ENCODE data around the gene HOXD3. TPM values are rescaled to one million over a fixed set of nuclear protein-coding genes. Genes with fewer than 3 reads are reported as not detected.
A peak's percentile ranks its signal among the peaks of the same experiment; 100 is the strongest.

The HOXD3 gene
- total RNA-seq, 2 experiments from 2014 or later: not detected

GRCh38 chr2:176148751-176149421, 8.2 kb upstream of the HOXD3 start:
- Mint-ChIP-seq H3K9me3 (no peaks in the 10 kb centered on the region), H3K36me3 (no peaks in the 10 kb centered on the region), H3K4me1 (peaks cover 6% of the 10 kb centered on the region), H3K4me3 (no peak overlapping the region), H3K27me3 (peaks cover 94% of the 10 kb centered on the region), H3K27ac (no peak overlapping the region)
- DNase-seq: no peak

GRCh38 chr2:176149481-176149938, 7.6 kb upstream of the HOXD3 start:
- Mint-ChIP-seq H3K36me3 (no peaks in the 10 kb centered on the region), H3K27me3 (peaks cover 97% of the 10 kb centered on the region), H3K4me1 (peaks cover 6% of the 10 kb centered on the region), H3K27ac (no peak overlapping the region), H3K9me3 (no peaks in the 10 kb centered on the region), H3K4me3 (no peak overlapping the region)
- DNase-seq: no peak

GRCh38 chr2:176149939-176150583, 7.0 kb upstream of the HOXD3 start:
- no peak overlapping the region for H3K27ac Mint-ChIP-seq
- H3K4me3 Mint-ChIP-seq: no peak overlapping the region
- H3K36me3 Mint-ChIP-seq: no peaks in the 10 kb centered on the region
- no peaks in the 10 kb centered on the region for H3K9me3 Mint-ChIP-seq
- peaks cover 98% of the 10 kb centered on the region for H3K27me3 Mint-ChIP-seq
- H3K4me1 Mint-ChIP-seq: peaks cover 6% of the 10 kb centered on the region
- no peak for DNase-seq

- no peak for DNase-seq
- Mint-ChIP-seq H3K36me3 (no peaks in the 10 kb centered on the region), H3K27me3 (peaks cover 98% of the 10 kb centered on the region), H3K9me3 (no peaks in the 10 kb centered on the region), H3K4me1 (peaks cover 6% of the 10 kb centered on the region), H3K4me3 (no peak overlapping the region), H3K27ac (no peak overlapping the region)
Observed at GRCh38 chr2:176150584-176151441, 6.3 kb upstream of the HOXD3 start.

- peaks cover 98% of the 10 kb centered on the region for H3K27me3 Mint-ChIP-seq
- no peak for DNase-seq
- H3K27ac Mint-ChIP-seq: no peak within 1 kb of the TSS
- no peaks in the 10 kb centered on the region for H3K9me3 Mint-ChIP-seq
- H3K36me3 Mint-ChIP-seq: no peaks in the 10 kb centered on the region
- H3K4me1 Mint-ChIP-seq: peaks cover 6% of the 10 kb centered on the region
- H3K4me3 Mint-ChIP-seq: peak within 1 kb of the TSS; percentile 40
Observed at GRCh38 chr2:176151442-176152287, 5.4 kb upstream of the HOXD3 start, which contains the start of gene HOXD4. Gene HOXD4, plus strand, starts transcription at chr2:176151550. Its CDS starts 84 bp downstream, at chr2:176151634.

GRCh38 chr2:176152350-176153181, 4.5 kb upstream of the HOXD3 start:
- peaks cover 8% of the 10 kb centered on the region for H3K4me1 Mint-ChIP-seq
- no peaks in the 10 kb centered on the region for H3K9me3 Mint-ChIP-seq
- H3K36me3 Mint-ChIP-seq: no peaks in the 10 kb centered on the region
- peaks cover 94% of the 10 kb centered on the region for H3K27me3 Mint-ChIP-seq
- no peak overlapping the region for H3K27ac Mint-ChIP-seq
- H3K4me3 Mint-ChIP-seq: no peak overlapping the region
- no peak for DNase-seq

- H3K36me3 Mint-ChIP-seq: no peaks in the 10 kb centered on the region
- no peak overlapping the region for H3K27ac Mint-ChIP-seq
- H3K27me3 Mint-ChIP-seq: peaks cover 94% of the 10 kb centered on the region
- H3K9me3 Mint-ChIP-seq: no peaks in the 10 kb centered on the region
- no peak for DNase-seq
- H3K4me3 Mint-ChIP-seq: no peak overlapping the region
- peaks cover 13% of the 10 kb centered on the region for H3K4me1 Mint-ChIP-seq
Observed at GRCh38 chr2:176154576-176155252, 2.4 kb upstream of the HOXD3 start.

- no peak overlapping the region for H3K4me3 Mint-ChIP-seq
- peaks cover 13% of the 10 kb centered on the region for H3K4me1 Mint-ChIP-seq
- no peaks in the 10 kb centered on the region for H3K36me3 Mint-ChIP-seq
- no peaks in the 10 kb centered on the region for H3K9me3 Mint-ChIP-seq
- no peak overlapping the region for H3K27ac Mint-ChIP-seq
- DNase-seq: no peak
- peaks cover 93% of the 10 kb centered on the region for H3K27me3 Mint-ChIP-seq
Observed at GRCh38 chr2:176155356-176156044, 1.6 kb upstream of the HOXD3 start.

- no peaks in the 10 kb centered on the region for H3K36me3 Mint-ChIP-seq
- no peak overlapping the region for H3K27ac Mint-ChIP-seq
- H3K4me1 Mint-ChIP-seq: peaks cover 17% of the 10 kb centered on the region
- H3K27me3 Mint-ChIP-seq: peaks cover 93% of the 10 kb centered on the region
- no peak overlapping the region for H3K4me3 Mint-ChIP-seq
- no peak for DNase-seq
- no peaks in the 10 kb centered on the region for H3K9me3 Mint-ChIP-seq
Observed at GRCh38 chr2:176156301-176156806, 753 bp upstream of the HOXD3 start.

GRCh38 chr2:176157499-176158185, 535 bp downstream of the HOXD3 start:
- Mint-ChIP-seq H3K4me1 (peaks cover 18% of the 10 kb centered on the region), H3K27ac (no peak overlapping the region), H3K4me3 (peak overlapping the region; percentile 54), H3K27me3 (peaks cover 93% of the 10 kb centered on the region), H3K36me3 (no peaks in the 10 kb centered on the region), H3K9me3 (peaks cover 1% of the 10 kb centered on the region)
- DNase-seq: no peak

GRCh38 chr2:176158186-176158591, 1.1 kb downstream of the HOXD3 start:
- Mint-ChIP-seq H3K27me3 (peaks cover 94% of the 10 kb centered on the region), H3K4me3 (peak overlapping the region; percentile 18), H3K36me3 (no peaks in the 10 kb centered on the region), H3K27ac (no peak overlapping the region), H3K4me1 (peaks cover 18% of the 10 kb centered on the region), H3K9me3 (peaks cover 3% of the 10 kb centered on the region)
- no peak for DNase-seq

GRCh38 chr2:176158855-176159662, 2.0 kb downstream of the HOXD3 start:
- H3K36me3 Mint-ChIP-seq: no peaks in the 10 kb centered on the region
- peaks cover 95% of the 10 kb centered on the region for H3K27me3 Mint-ChIP-seq
- H3K4me3 Mint-ChIP-seq: no peak overlapping the region
- no peak overlapping the region for H3K27ac Mint-ChIP-seq
- H3K9me3 Mint-ChIP-seq: peaks cover 9% of the 10 kb centered on the region
- no peak for DNase-seq
- peaks cover 18% of the 10 kb centered on the region for H3K4me1 Mint-ChIP-seq

All from activated naive CD8-positive, alpha-beta T cell treated with anti-CD3 and anti-CD28 coated beads for 36 hours (primary cell).